ENCODE measurements around the gene VRK1.

Gene VRK1

GRCh38 chr14:96823652-96824051 is 26.5 kb downstream of the VRK1 start:
- DNase-seq (ENCODE audit: low read depth in 3 of 3, low spot score in 1 of 3) = no peak

GRCh38 chr14:96824283-96824682 is 27.1 kb downstream of the VRK1 start:
- DNase-seq (ENCODE audit: low read depth in 3 of 3, low spot score in 1 of 3) = no peak

GRCh38 chr14:96826818-96827217 is 29.6 kb downstream of the VRK1 start:
- DNase-seq (ENCODE audit: low read depth in 3 of 3, low spot score in 1 of 3) = no peak

GRCh38 chr14:96827290-96827689 is 30.1 kb downstream of the VRK1 start:
- no peak for DNase-seq (ENCODE audit: low read depth in 3 of 3, low spot score in 1 of 3)

GRCh38 chr14:96829791-96830190 is 32.6 kb downstream of the VRK1 start:
- DNase-seq (ENCODE audit: low read depth in 3 of 3, low spot score in 1 of 3) = no peak

- DNase-seq (ENCODE audit: low read depth in 3 of 3, low spot score in 1 of 3) = no peak
Observed at GRCh38 chr14:96830946-96831345, 33.8 kb downstream of the VRK1 start.

- DNase-seq (ENCODE audit: low read depth in 3 of 3, low spot score in 1 of 3) = no peak
Observed at GRCh38 chr14:96832351-96832750, 35.2 kb downstream of the VRK1 start.

GRCh38 chr14:96838449-96838848 is 41.3 kb downstream of the VRK1 start:
- DNase-seq (ENCODE audit: low read depth in 3 of 3, low spot score in 1 of 3) = no peak

GRCh38 chr14:96839251-96839650 is 42.1 kb downstream of the VRK1 start:
- no peak for DNase-seq (ENCODE audit: low read depth in 3 of 3, low spot score in 1 of 3)

- DNase-seq (ENCODE audit: low read depth in 3 of 3, low spot score in 1 of 3) = no peak
Observed at GRCh38 chr14:96843137-96843536, 46.0 kb downstream of the VRK1 start.

GRCh38 chr14:96844857-96845570 is 47.8 kb downstream of the VRK1 start:
- DNase-seq (ENCODE audit: low read depth in 3 of 3, low spot score in 1 of 3) = no peak

GRCh38 chr14:96847451-96847850 is 50.3 kb downstream of the VRK1 start:
- no peak for DNase-seq (ENCODE audit: low read depth in 3 of 3, low spot score in 1 of 3)

GRCh38 chr14:96848011-96848410 is 50.8 kb downstream of the VRK1 start:
- DNase-seq (ENCODE audit: low read depth in 3 of 3, low spot score in 1 of 3) = no peak

- no peak for DNase-seq (ENCODE audit: low read depth in 3 of 3, low spot score in 1 of 3)
Observed at GRCh38 chr14:96849733-96850132, 52.6 kb downstream of the VRK1 start.

- DNase-seq (ENCODE audit: low read depth in 3 of 3, low spot score in 1 of 3) = no peak
Observed at GRCh38 chr14:96851694-96852381, 54.7 kb downstream of the VRK1 start.

- no peak for DNase-seq (ENCODE audit: low read depth in 3 of 3, low spot score in 1 of 3)
Observed at GRCh38 chr14:96852823-96853422, 55.7 kb downstream of the VRK1 start.

- DNase-seq (ENCODE audit: low read depth in 3 of 3, low spot score in 1 of 3) = no peak
Observed at GRCh38 chr14:96858643-96859042, 61.5 kb downstream of the VRK1 start.

GRCh38 chr14:96861568-96862310 is 64.6 kb downstream of the VRK1 start:
- no peak for DNase-seq (ENCODE audit: low read depth in 3 of 3, low spot score in 1 of 3)

GRCh38 chr14:96863327-96863985 is 66.3 kb downstream of the VRK1 start:
- no peak for DNase-seq (ENCODE audit: low read depth in 3 of 3, low spot score in 1 of 3)

GRCh38 chr14:96863986-96864330 is 66.8 kb downstream of the VRK1 start:
- no peak for DNase-seq (ENCODE audit: low read depth in 3 of 3, low spot score in 1 of 3)

GRCh38 chr14:96867634-96868033 is 70.5 kb downstream of the VRK1 start:
- DNase-seq (ENCODE audit: low read depth in 3 of 3, low spot score in 1 of 3) = no peak

Measured in stimulated activated CD4-positive, alpha-beta T cell treated with anti-CD3 and anti-CD28 coated beads, TNF-alpha, amount 100 ng/mL, for 1 hour (primary cell).